IMR-90 (cell line): Measurements from ENCODE around the gene RYR3. TPM values are rescaled to one million over a fixed set of nuclear protein-coding genes. Genes with fewer than 3 reads are reported as not detected.

Experiments
- ATAC-seq: fragments of 200-7000 bp; cut with Tn5 transposase; 2 replicates; pipeline ENCODE4 v1.9.1; 2020; ENCODE audit warnings: low read depth, mild to moderate bottlenecking, moderate library complexity
- BruUV-seq: library from RNA; stranded (reverse); fragments of 400-500 nt; replicated peaks from 2 replicates; lab custom pipeline; 2021; lab: Mats Ljungman, UMichigan
- CTCF ChIA-PET: fragments of 300-600 bp; formaldehyde crosslinking; extraction: SDS; loops from one replicate; lab custom pipeline; 2021; ENCODE audit warnings: antibody characterized with exemption; lab: Yijun Ruan, JAX
- POLR2A ChIA-PET: fragments of 300-600 bp; sonication (Branson Sonifier 250); formaldehyde crosslinking; loops from one replicate; lab custom pipeline; 2022; ENCODE audit warnings: antibody characterized with exemption; ENCODE audit not compliant: unreplicated experiment; lab: Charles Lee
- DNase-seq: peaks from one replicate; pipeline ENCODE4 v3.0.0; 2013
- H2AFZ ChIP-seq: replicated peaks from 2 replicates; pipeline ENCODE3; 2013; ENCODE audit warnings: low read length, mild to moderate bottlenecking; ENCODE audit not compliant: poor library complexity
- H2AK5ac ChIP-seq: 2 replicates; pipeline ENCODE4 v1.6.1; 2013; ENCODE audit warnings: low read depth, low read length, inconsistent platforms
- H2AK9ac ChIP-seq: replicated peaks from 2 replicates; pipeline ENCODE3; 2013; ENCODE audit warnings: mild to moderate bottlenecking, low read depth, low read length, moderate library complexity; ENCODE audit not compliant: poor library complexity
- H2BK120ac ChIP-seq: 2 replicates; pipeline ENCODE4 v1.6.1; 2013; ENCODE audit warnings: low read depth, low read length, inconsistent platforms
- H2BK15ac ChIP-seq: 3 replicates; pipeline ENCODE4 v1.6.1; 2013; ENCODE audit warnings: low read depth, low read length, inconsistent platforms
- H2BK20ac ChIP-seq: 2 replicates; pipeline ENCODE4 v1.6.1; 2013; ENCODE audit warnings: low read depth, mild to moderate bottlenecking, inconsistent platforms, low read length, moderate library complexity
- H2BK5ac ChIP-seq: 2 replicates; pipeline ENCODE4 v1.6.1; 2013; ENCODE audit warnings: mild to moderate bottlenecking, low read depth, low read length, inconsistent platforms; ENCODE audit not compliant: poor library complexity, severe bottlenecking
- H3K14ac ChIP-seq: replicated peaks from 2 replicates; pipeline ENCODE4 v1.6.1; 2013; ENCODE audit warnings: low read depth, low read length, inconsistent platforms
- H3K18ac ChIP-seq: 2 replicates; pipeline ENCODE4 v1.6.1; 2013; ENCODE audit warnings: low read depth, low read length, control low read depth
- H3K23ac ChIP-seq: 2 replicates; pipeline ENCODE4 v1.6.1; 2013; ENCODE audit warnings: low read depth, low read length, inconsistent platforms
- H3K27ac ChIP-seq: 2 replicates; pipeline ENCODE4 v1.5.1; 2013; ENCODE audit warnings: mild to moderate bottlenecking, control low read depth, low read length; ENCODE audit not compliant: insufficient read depth
- H3K27me3 ChIP-seq: 2 replicates; pipeline ENCODE4 v1.6.1; 2013; ENCODE audit warnings: low read length; ENCODE audit not compliant: control insufficient read depth, insufficient read depth
- H3K36me3 ChIP-seq: 2 replicates; pipeline ENCODE4 v1.6.1; 2013; ENCODE audit warnings: low read length, mixed read lengths; ENCODE audit not compliant: control insufficient read depth, insufficient read depth
- H3K4ac ChIP-seq: 2 replicates; pipeline ENCODE4 v1.6.1; 2013; ENCODE audit warnings: low read depth, low read length, inconsistent platforms
- H3K4me1 ChIP-seq: 2 replicates; pipeline ENCODE4 v1.6.1; 2013; ENCODE audit warnings: low read length, mixed read lengths; ENCODE audit not compliant: control insufficient read depth, insufficient read depth
- H3K4me2 ChIP-seq: 2 replicates; pipeline ENCODE4 v1.6.1; 2013; ENCODE audit warnings: low read depth, mild to moderate bottlenecking, control low read depth, low read length, moderate library complexity
- H3K4me3 ChIP-seq: 2 replicates; pipeline ENCODE4 v1.5.1; 2013; ENCODE audit warnings: low read depth, mild to moderate bottlenecking, control low read depth, low read length, moderate library complexity; ENCODE audit not compliant: insufficient read depth
- H3K56ac ChIP-seq: 2 replicates; pipeline ENCODE4 v1.6.1; 2013; ENCODE audit warnings: low read length, inconsistent platforms; ENCODE audit not compliant: insufficient read depth; ENCODE audit errors: extremely low read depth
- H3K79me1 ChIP-seq, 2 experiments: 2 replicates each; pipeline ENCODE4 v1.6.1; 2013; ENCODE audit warnings: low read length in 2 of 2, inconsistent platforms in 1 of 2, low read depth in 1 of 2
- H3K9ac ChIP-seq: 2 replicates; pipeline ENCODE4 v1.6.1; 2013; ENCODE audit warnings: low read depth, low read length, control low read depth
- H3K9me1 ChIP-seq: 2 replicates; pipeline ENCODE4 v1.6.1; 2013; ENCODE audit warnings: low read length, inconsistent platforms; ENCODE audit not compliant: insufficient read depth
- H3K9me3 ChIP-seq: 2 replicates; pipeline ENCODE4 v1.6.1; 2013; ENCODE audit warnings: low read length; ENCODE audit not compliant: control insufficient read depth, insufficient read depth
- H4K20me1 ChIP-seq: 2 replicates; pipeline ENCODE4 v1.6.1; 2013; ENCODE audit warnings: low read length, inconsistent platforms; ENCODE audit not compliant: insufficient read depth
- H4K5ac ChIP-seq: 2 replicates; pipeline ENCODE4 v1.6.1; 2013; ENCODE audit warnings: mild to moderate bottlenecking, low read depth, low read length, control low read depth
- H4K8ac ChIP-seq, 2 experiments: 2 replicates each; pipeline ENCODE4 v1.6.1; 2013; ENCODE audit warnings: low read depth in 2 of 2, low read length in 2 of 2, control low read depth in 1 of 2, inconsistent platforms in 1 of 2
- H4K91ac ChIP-seq: 2 replicates; pipeline ENCODE4 v1.6.1; 2013; ENCODE audit warnings: low read depth, low read length, inconsistent platforms; ENCODE audit not compliant: insufficient read depth
- BHLHE40 ChIP-seq: fragments of 150-350 bp; IDR thresholded peaks from 2 replicates; pipeline ENCODE4 v1.6.1; 2016; ENCODE audit warnings: mild to moderate bottlenecking, low read depth, low read length
- CEBPB ChIP-seq: IDR thresholded peaks from 2 replicates; pipeline ENCODE4 v1.6.1; 2012; ENCODE audit warnings: low read depth, low read length, improper control_type of control experiment
- CHD1 ChIP-seq: IDR thresholded peaks from 2 replicates; pipeline ENCODE4 v1.6.1; 2012; ENCODE audit warnings: low read depth, low read length, improper control_type of control experiment
- FOS ChIP-seq: fragments of 150-350 bp; IDR thresholded peaks from 2 replicates; pipeline ENCODE4 v1.6.1; 2016; ENCODE audit warnings: low read depth, low read length
- MAFK ChIP-seq: IDR thresholded peaks from 2 replicates; pipeline ENCODE4 v1.6.1; 2012; ENCODE audit warnings: low read depth, low read length, improper control_type of control experiment
- MAZ ChIP-seq: IDR thresholded peaks from 2 replicates; pipeline ENCODE4 v1.6.1; 2012; ENCODE audit warnings: low read depth, mild to moderate bottlenecking, low read length, improper control_type of control experiment, moderate library complexity, borderline replicate concordance
- MXI1 ChIP-seq: IDR thresholded peaks from 2 replicates; pipeline ENCODE4 v1.6.1; 2012; ENCODE audit warnings: low read depth, mild to moderate bottlenecking, low read length, moderate library complexity, borderline replicate concordance
- NFE2L2 ChIP-seq: fragments of 150-350 bp; IDR thresholded peaks from 2 replicates; pipeline ENCODE4 v1.6.1; 2016; ENCODE audit warnings: low read depth, mild to moderate bottlenecking, low read length
- POLR2A ChIP-seq: IDR thresholded peaks from 2 replicates; pipeline ENCODE4 v1.6.1; 2012; ENCODE audit warnings: mild to moderate bottlenecking, low read depth, low read length
- RAD21 ChIP-seq: IDR thresholded peaks from 2 replicates; pipeline ENCODE4 v1.6.1; 2012; ENCODE audit warnings: low read length, improper control_type of control experiment
- RFX5 ChIP-seq: IDR thresholded peaks from 2 replicates; pipeline ENCODE4 v1.8.0; 2012; ENCODE audit warnings: low read depth, mild to moderate bottlenecking, low read length, moderate library complexity
- SMC3 ChIP-seq: fragments of 150-350 bp; IDR thresholded peaks from 2 replicates; pipeline ENCODE4 v1.6.1; 2016; ENCODE audit warnings: low read depth, mild to moderate bottlenecking, antibody characterized with exemption, low read length, moderate library complexity
- WGBS, 2 experiments: methylation state at CpG; one replicate each; pipeline versions ENCODE4 v1.1.5 to v1.1.7; 2013; ENCODE audit warnings: missing lambda C conversion rate in 2 of 2; ENCODE audit not compliant: insufficient read length in 1 of 2; ENCODE audit errors: extremely low coverage in 2 of 2; 5-methylcytosine and 5-hydroxymethylcytosine counted together
- dilution Hi-C: fragments of 300-500 bp; cut with HindIII; formaldehyde crosslinking; loops from one replicate; pipeline ENCODE4 v1.14.3; 2018; ENCODE audit warnings: low sequenced_read_pairs; ENCODE audit not compliant: unreplicated experiment
- in situ Hi-C: fragments of 300-500 bp; cut with MboI; formaldehyde crosslinking; loops from 3 replicates; pipeline ENCODE4 v1.14.3; 2019; ENCODE audit warnings: low sequenced_read_pairs, inconsistent platforms, mixed read lengths
- intact Hi-C: fragments of 100-400 bp; cut with micrococcal nuclease; formaldehyde crosslinking; loops from 2 replicates; pipeline ENCODE4 v1.10.0; 2022
- polyA plus RNA-seq, 3 experiments: library from polyadenylated mRNA; depleted of rRNA; stranded (reverse); fragments of >200 nt; gene quantifications; 2 replicates each; pipeline ENCODE4 v1.2.3, GENCODE V29; 2012; ENCODE audit warnings: low replicate concordance in 1 of 3
- total RNA-seq: library from RNA; depleted of rRNA; stranded (reverse); fragments of >200 nt; gene quantifications from 2 replicates; pipeline ENCODE4 v1.2.3, GENCODE V29; 2012
- TF ChIP-seq, protein P1 (sequence below): fragments of 150-350 bp; IDR thresholded peaks from 2 replicates; pipeline ENCODE4 v1.6.1; 2017; ENCODE audit warnings: mild to moderate bottlenecking, antibody characterized with exemption, low read length, low read depth
- TF ChIP-seq, protein P2 (sequence below): fragments of 150-350 bp; IDR thresholded peaks from 2 replicates; pipeline ENCODE4 v1.6.1; 2016; ENCODE audit warnings: low read depth, mild to moderate bottlenecking, low read length, moderate library complexity, borderline replicate concordance

RYR3 gene
- total and polyA plus RNA-seq, 2 of the 4 experiments (the other 2 are of a cell fraction) = 0.18 TPM; not detected in 1

DNA sequence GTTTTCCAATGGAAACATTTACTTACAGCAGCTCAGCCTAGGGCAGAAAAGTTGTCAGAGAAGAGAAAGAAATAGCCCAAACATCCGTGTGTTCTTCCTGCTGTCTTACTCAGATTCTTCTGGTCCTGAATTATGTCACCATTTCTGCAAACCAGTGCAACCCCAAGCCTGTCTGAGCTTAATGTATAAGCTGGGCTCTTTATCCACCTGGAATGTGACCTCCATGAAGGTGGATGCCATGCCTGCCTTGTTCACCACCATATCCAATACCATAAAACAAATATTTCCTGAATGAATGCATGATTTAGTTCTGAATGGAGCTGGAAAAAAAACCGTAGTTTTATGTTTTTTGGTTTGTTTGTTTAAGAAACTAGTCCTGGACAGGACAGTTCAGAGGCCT lies 150.9 kb downstream of the RYR3 start:
- H4K20me1 ChIP-seq = no peaks in the 10 kb centered on the region
- TF ChIP-seq SMC3 (no peak), FOS (no peak), CHD1 (no peak), NFE2L2 (no peak), MAZ (no peak), CEBPB (no peak), RFX5 (no peak), BHLHE40 (no peak), RAD21 (no peak), POLR2A (no peak), MAFK (no peak), MXI1 (no peak)
- TF ChIP-seq, protein P1, sequence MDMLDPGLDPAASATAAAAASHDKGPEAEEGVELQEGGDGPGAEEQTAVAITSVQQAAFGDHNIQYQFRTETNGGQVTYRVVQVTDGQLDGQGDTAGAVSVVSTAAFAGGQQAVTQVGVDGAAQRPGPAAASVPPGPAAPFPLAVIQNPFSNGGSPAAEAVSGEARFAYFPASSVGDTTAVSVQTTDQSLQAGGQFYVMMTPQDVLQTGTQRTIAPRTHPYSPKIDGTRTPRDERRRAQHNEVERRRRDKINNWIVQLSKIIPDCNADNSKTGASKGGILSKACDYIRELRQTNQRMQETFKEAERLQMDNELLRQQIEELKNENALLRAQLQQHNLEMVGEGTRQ = no peak
- TF ChIP-seq, protein P2, sequence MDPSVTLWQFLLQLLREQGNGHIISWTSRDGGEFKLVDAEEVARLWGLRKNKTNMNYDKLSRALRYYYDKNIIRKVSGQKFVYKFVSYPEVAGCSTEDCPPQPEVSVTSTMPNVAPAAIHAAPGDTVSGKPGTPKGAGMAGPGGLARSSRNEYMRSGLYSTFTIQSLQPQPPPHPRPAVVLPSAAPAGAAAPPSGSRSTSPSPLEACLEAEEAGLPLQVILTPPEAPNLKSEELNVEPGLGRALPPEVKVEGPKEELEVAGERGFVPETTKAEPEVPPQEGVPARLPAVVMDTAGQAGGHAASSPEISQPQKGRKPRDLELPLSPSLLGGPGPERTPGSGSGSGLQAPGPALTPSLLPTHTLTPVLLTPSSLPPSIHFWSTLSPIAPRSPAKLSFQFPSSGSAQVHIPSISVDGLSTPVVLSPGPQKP = no peak
- H3K56ac ChIP-seq = no peak overlapping the region
- no peak overlapping the region for H3K9ac ChIP-seq
- intact Hi-C loops (no loop called here), dilution Hi-C loops (no loop called here), in situ Hi-C loops (no loop called here)
- H3K4me1 ChIP-seq = no peaks in the 10 kb centered on the region
- no peak overlapping the region for H3K4ac ChIP-seq
- no peaks in the 10 kb centered on the region for H3K27me3 ChIP-seq
- no peak overlapping the region for H3K4me2 ChIP-seq
- H3K9me1 ChIP-seq = no peaks in the 10 kb centered on the region
- ATAC-seq = no peak
- no CpG with 5 or more reads among the region's 2 CpGs for WGBS, 2 experiments
- H3K23ac ChIP-seq = no peak overlapping the region
- H3K79me1 ChIP-seq = no peaks in the 10 kb centered on the region
- no peak overlapping the region for H4K91ac ChIP-seq
- ChIA-PET CTCF (no interaction called here), POLR2A (no interaction called here)
- H2BK5ac ChIP-seq = no peak overlapping the region
- no peak overlapping the region for H4K8ac ChIP-seq
- no peak overlapping the region for H2BK120ac ChIP-seq
- H2AK9ac ChIP-seq = no peak overlapping the region
- no peak for DNase-seq
- H2AK5ac ChIP-seq = no peak overlapping the region
- no peaks in the 10 kb centered on the region for H3K36me3 ChIP-seq
- H3K18ac ChIP-seq = no peak overlapping the region
- no peak overlapping the region for H3K27ac ChIP-seq
- H3K9me3 ChIP-seq = no peaks in the 10 kb centered on the region
- H4K5ac ChIP-seq = no peak overlapping the region
- BruUV-seq = no TSS peak
- no peak overlapping the region for H2BK20ac ChIP-seq
- no peak overlapping the region for H3K14ac ChIP-seq
- no peak overlapping the region for H3K4me3 ChIP-seq
- H2BK15ac ChIP-seq = no peak overlapping the region
- H2AFZ ChIP-seq = no peak overlapping the region
